Measurements from ENCODE around the gene HIGD1A. TPM values are rescaled to one million over a fixed set of nuclear protein-coding genes. Genes with fewer than 3 reads are reported as not detected.

HIGD1A gene
- total RNA-seq, 3 donors from 2014 or later (not counting 1 experiment from before 2014, with no cell fraction given) = 24.5 to 28.5 (median 28.2) TPM

DNA sequence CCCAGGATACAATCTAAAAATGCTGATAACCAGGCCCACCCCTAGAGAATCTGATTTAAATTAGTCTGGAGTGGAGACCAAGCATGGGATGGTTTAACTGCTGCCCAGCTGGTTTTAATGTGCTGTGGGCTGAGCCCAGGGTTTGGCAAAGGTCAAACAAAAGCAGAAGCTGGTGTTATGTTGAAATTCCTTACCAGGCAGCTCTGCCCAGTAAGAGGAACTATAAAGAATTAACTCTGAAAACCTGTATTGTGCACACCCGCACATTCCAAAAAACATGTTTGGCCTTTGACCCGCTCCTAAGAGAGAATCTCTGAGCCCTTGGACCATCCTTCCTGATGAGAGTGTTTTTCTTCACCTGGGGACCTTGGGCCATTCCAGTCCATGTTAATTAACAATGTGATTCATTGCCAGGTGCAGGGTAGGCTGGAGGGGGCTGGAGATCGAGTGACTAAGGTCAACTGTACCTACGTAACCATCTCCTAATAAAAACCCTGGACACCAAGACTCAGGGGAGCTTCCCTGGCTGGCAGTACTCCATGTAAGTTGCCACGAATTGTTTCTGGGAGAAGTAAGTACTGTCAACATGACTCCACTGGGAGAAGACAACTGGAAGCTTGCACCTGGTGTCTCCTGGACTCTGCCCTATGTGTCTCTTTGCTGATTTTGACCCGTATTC lies 42.1 kb downstream of the HIGD1A start:
- intact Hi-C loops (cut with micrococcal nuclease) = no loop called here
- Histone ChIP-seq H3K36me3 (ENCODE audit: control insufficient read depth, insufficient read depth, low read length) (no peaks in the 10 kb centered on the region), H3K9me3 (ENCODE audit: control insufficient read depth, insufficient read depth, low read length) (no peaks in the 10 kb centered on the region), H3K4me3 (ENCODE audit: low read length) (no peak overlapping the region), H3K27me3 (ENCODE audit: control insufficient read depth, insufficient read depth, low read length) (no peaks in the 10 kb centered on the region), H3K27ac (ENCODE audit: low read length) (no peak overlapping the region), H3K4me1 (ENCODE audit: control insufficient read depth, insufficient read depth, low read length) (peaks cover 12% of the 10 kb centered on the region)
- ATAC-seq (peak in 1 of 3 donors; percentile 70), DNase-seq (no peak)
- H3K27ac Mint-ChIP-seq = no peak overlapping the region
- H3K4me3 Mint-ChIP-seq = no peak overlapping the region
- no peaks in the 10 kb centered on the region for H3K9me3 Mint-ChIP-seq
- no peaks in the 10 kb centered on the region for H3K4me1 Mint-ChIP-seq
- H3K27me3 Mint-ChIP-seq (ENCODE audit: low read depth in 2 of 2) = peaks cover 11 to 12% of the 10 kb centered on the region in 2 donors
- TF ChIP-seq, protein P1, sequence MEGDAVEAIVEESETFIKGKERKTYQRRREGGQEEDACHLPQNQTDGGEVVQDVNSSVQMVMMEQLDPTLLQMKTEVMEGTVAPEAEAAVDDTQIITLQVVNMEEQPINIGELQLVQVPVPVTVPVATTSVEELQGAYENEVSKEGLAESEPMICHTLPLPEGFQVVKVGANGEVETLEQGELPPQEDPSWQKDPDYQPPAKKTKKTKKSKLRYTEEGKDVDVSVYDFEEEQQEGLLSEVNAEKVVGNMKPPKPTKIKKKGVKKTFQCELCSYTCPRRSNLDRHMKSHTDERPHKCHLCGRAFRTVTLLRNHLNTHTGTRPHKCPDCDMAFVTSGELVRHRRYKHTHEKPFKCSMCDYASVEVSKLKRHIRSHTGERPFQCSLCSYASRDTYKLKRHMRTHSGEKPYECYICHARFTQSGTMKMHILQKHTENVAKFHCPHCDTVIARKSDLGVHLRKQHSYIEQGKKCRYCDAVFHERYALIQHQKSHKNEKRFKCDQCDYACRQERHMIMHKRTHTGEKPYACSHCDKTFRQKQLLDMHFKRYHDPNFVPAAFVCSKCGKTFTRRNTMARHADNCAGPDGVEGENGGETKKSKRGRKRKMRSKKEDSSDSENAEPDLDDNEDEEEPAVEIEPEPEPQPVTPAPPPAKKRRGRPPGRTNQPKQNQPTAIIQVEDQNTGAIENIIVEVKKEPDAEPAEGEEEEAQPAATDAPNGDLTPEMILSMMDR (IDR thresholded peaks at IDR 0.05) = no peak
- 75% methylated on average over 6 of the region's 6 CpGs for WGBS (ENCODE audit: insufficient coverage)
- H3K36me3 Mint-ChIP-seq = no peaks in the 10 kb centered on the region

DNA sequence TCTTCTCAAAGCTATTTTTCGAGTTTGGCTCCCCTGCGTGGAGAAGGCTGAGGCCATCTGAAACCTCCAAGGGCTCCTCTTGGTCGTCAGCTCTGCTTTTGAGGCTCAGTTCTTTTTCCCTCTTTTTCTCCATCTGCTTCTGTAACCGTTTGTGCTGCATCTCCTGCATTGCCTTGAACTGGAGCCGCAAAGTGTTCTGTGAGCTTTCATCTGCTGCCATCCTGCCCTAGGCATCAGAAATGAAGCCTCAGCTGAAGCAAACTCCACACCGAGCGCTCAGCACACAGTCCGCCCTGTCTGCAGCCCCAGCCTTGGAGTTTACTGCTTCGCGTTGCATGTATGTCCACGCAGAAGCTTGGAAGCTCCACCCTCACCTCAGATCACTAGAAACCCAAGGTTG lies 46.2 kb downstream of the HIGD1A start:
- TF ChIP-seq, protein P1 (IDR thresholded peaks at IDR 0.05) = no peak
- Mint-ChIP-seq H3K27ac (no peak overlapping the region), H3K27me3 (ENCODE audit: low read depth in 2 of 2) (peaks cover 11 to 12% of the 10 kb centered on the region in 2 donors), H3K4me3 (no peak overlapping the region), H3K4me1 (no peaks in the 10 kb centered on the region), H3K36me3 (no peaks in the 10 kb centered on the region), H3K9me3 (no peaks in the 10 kb centered on the region)
- Histone ChIP-seq H3K9me3 (ENCODE audit: control insufficient read depth, insufficient read depth, low read length) (no peaks in the 10 kb centered on the region), H3K27ac (ENCODE audit: low read length) (no peak overlapping the region), H3K4me1 (ENCODE audit: control insufficient read depth, insufficient read depth, low read length) (peaks cover 4% of the 10 kb centered on the region), H3K27me3 (ENCODE audit: control insufficient read depth, insufficient read depth, low read length) (no peaks in the 10 kb centered on the region), H3K36me3 (ENCODE audit: control insufficient read depth, insufficient read depth, low read length) (no peaks in the 10 kb centered on the region), H3K4me3 (ENCODE audit: low read length) (no peak overlapping the region)
- 90% methylated on average over 11 of the region's 11 CpGs for WGBS (ENCODE audit: insufficient coverage)
- intact Hi-C loops (cut with micrococcal nuclease) = no loop called here
- DNase-seq = no peak
- ATAC-seq = no peak

DNA sequence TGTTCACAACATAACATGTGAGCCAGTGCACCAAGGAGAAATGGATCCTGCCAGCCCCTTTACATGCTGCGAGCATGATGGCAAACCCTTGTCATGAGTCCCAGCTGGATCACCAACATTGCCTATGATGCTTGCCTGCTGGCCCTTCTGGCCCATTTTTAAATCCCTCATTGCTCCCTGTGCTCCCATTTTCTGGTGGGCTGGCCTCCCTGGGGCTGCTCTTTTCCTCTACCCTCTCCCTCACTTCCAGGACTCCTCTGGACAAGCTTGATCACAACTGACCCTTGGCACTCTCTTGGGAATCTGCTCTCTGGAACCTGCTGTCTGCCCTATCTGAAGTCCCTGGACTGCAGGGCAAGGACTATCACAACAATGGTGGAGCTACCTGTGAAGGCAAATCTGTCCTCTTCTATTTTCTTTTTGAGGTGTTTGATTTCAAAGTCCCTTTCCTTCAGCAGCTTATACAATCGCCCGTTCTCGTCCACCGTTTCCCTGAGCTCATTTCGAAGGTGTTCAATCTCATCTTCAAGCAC lies 47.5 kb downstream of the HIGD1A start:
- TF ChIP-seq, protein P1 (IDR thresholded peaks at IDR 0.05) = no peak

More for the DNA sequence above, 47.5 kb downstream of the HIGD1A start:
- Mint-ChIP-seq H3K36me3 (no peaks in the 10 kb centered on the region), H3K27ac (no peak overlapping the region), H3K4me3 (no peak overlapping the region), H3K9me3 (no peaks in the 10 kb centered on the region), H3K4me1 (no peaks in the 10 kb centered on the region), H3K27me3 (ENCODE audit: low read depth in 2 of 2) (peaks cover 11 to 12% of the 10 kb centered on the region in 2 donors)
- Histone ChIP-seq H3K36me3 (ENCODE audit: control insufficient read depth, insufficient read depth, low read length) (no peaks in the 10 kb centered on the region), H3K9me3 (ENCODE audit: control insufficient read depth, insufficient read depth, low read length) (no peaks in the 10 kb centered on the region), H3K4me3 (ENCODE audit: low read length) (no peak overlapping the region), H3K4me1 (ENCODE audit: control insufficient read depth, insufficient read depth, low read length) (peaks cover 4% of the 10 kb centered on the region), H3K27me3 (ENCODE audit: control insufficient read depth, insufficient read depth, low read length) (no peaks in the 10 kb centered on the region), H3K27ac (ENCODE audit: low read length) (no peak overlapping the region)
- intact Hi-C loops (cut with micrococcal nuclease) = no loop called here
- DNase-seq (no peak), ATAC-seq (no peak)
- WGBS (ENCODE audit: insufficient coverage) = 95% methylated on average over 6 of the region's 6 CpGs
